ENCODE data around the gene NKG7.

NKG7 gene

DNA sequence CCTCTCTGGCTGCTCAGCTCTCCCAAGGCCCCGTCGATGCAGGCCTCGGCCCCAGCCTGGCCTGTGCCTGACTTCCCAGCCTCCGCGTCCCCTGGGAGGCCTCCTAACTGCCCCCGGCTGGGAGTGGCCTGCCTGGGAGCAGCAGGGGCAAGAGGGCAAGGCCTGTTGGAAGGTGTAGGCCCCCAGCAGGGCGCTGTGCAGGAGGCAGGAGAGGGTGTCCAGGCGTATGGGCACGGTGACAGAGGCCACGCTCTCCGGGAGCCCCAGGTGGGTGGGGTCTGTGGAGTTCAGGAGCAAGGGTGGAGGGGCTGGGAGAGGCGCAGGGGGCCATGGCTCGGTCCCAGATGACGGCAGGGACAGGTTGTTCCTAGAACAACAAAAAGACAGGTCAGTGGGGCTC, 16.7 kb upstream of the NKG7 start:
- DNase-seq = no peak

DNA sequence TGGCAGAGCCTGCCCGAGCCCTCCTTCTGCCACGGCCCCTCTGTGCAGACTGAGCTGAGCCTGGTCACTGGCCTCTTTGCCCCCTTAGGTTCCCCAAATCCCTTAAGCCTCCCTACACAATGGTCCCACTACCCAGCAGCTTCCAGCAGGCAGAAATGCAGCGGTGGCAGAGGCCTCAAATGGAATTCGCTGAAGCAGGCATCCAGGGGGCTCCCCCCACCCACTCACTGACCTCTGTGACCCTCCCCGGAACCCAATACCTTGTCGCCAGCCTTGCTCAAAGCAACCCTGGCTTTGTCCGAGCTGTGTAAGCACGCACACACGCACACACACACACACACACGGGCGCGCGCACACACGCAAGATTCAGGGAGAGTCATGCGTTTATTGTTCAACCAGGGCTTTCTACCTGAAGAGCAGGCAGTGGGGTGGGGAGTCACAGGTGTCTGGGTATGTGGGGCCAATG, 15.5 kb upstream of the NKG7 start, which contains the start of gene LIM2:
Gene LIM2, minus strand, starts transcription at position 51 of the 466 bp plus-strand sequence. CDS start 531 bp downstream, outside the sequence.
- no peak for DNase-seq

- DNase-seq = no peak
These were observed 14.5 kb upstream of the NKG7 start for GRCh38 chr19:51386882-51387520.

DNA sequence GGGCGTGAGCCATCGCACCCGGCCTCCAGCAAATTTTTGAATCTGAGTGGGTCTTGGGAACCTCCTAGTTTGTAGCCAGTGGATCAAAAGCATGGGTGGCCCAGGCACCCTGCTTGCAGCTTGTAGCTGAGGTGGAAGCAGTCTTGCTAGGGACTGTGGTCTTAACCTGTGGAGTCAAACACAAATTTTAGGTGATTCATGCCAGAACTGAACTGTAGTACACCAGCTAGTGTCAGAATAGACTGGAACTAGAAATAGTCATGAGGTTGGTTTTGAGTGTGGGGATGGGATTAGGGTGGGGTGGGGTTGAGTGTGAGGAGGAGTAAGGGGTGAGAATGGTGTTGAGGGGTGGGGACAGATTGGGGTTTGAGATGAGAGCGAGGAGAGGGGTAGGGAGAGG, 9.6 kb upstream of the NKG7 start:
- no peak for DNase-seq

- no peak for DNase-seq
These were observed 7.9 kb upstream of the NKG7 start for GRCh38 chr19:51380379-51380778.

DNA sequence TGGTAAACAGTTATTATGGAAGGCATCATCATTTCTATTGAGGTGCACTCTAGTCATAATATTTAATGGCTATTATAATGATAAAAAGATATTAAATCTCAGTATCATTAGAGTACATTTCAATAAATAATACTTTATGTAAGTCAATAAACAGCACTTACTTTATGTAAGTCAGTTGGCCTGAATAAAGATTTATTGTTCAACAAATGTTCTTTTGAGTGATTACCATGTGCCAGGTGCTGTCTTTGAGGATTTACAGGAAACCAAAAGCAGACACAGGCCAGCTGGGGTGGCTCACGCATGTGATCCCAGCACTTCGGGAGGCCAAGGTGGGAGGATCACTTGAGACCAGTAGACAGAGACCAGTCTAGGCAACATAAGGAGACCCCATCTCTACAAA, 5.0 kb upstream of the NKG7 start:
- DNase-seq = no peak

GRCh38 chr19:51375504-51376221, 3.2 kb upstream of the NKG7 start:
- DNase-seq = no peak

GRCh38 chr19:51372021-51372648, 319 bp downstream of the NKG7 start:
- no peak for DNase-seq

DNA sequence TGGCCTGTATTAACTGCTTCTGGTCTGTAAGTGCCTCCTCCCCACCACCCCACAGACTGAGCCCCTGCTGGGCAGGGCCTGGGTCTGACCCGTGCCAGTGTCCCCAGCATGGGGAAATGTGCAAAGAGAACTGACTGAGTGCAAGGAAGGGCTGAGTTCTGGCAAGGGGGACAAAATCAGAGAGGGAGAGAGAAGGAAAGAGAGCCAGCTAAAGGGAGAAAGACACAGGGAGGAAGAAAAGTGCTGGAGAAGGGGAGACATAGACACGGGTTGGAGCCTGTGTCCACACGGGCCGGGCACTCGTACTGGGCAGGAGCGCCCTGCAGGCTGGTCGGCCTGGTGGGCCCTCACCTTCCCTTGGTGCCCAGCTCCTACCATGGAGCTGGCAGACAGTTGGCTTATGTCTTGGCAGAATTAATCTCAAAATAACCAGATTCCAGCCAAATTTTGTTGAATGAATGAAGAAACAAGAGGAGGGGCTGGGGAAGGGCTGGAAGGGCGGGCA, 1.2 kb downstream of the NKG7 start:
- DNase-seq = no peak

GRCh38 chr19:51370230-51370629, 2.2 kb downstream of the NKG7 start:
- no peak for DNase-seq

DNA sequence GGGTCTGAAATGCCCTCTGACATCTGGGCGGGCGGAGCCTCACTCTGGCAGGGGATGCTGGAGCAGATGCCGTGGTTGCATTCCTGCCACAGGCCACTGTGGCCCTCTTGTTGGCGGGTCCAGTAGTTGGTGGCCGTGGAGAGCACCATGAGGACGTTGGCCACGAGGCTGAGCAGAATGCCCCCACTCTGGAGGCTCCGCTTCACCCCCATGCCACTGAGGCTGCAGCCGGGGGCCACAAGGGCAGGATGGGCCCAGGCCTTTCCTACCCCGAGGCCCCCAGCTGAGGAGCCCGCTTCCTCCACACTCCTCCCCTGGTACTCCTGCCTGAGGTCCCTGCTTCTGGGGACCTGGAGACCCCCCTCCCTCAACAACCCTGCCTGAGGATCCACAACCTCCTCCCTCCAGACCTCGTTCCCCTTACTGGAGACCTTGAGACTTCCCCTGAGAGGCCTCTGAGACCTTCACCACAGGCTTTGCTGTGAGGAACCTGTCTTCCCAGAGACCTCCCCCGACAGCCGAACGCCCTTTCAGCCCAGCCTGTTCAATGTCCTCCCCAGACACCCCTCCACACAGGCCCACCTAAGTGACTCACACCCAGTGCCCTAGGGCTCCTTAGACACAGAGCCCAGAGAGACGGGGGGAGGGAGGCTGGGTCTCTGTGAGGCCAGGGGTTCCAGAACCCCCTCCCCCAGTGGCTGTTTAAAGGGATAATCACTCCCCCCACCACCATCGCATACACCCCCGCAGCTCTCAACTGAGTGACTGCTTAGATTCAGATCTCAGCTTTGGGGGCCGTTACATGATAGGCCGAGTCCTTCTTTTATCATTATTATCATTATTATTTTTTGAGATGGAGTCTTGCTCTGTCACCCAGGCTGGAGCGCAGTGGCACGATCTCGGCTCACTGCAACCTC, 3.8 kb downstream of the NKG7 start, which contains the start of gene CLDND2:
Gene CLDND2, minus strand, starts transcription at position 638 of the 917 bp plus-strand sequence. Its CDS starts 426 bp downstream, at position 212.
- peak; percentile 79 for DNase-seq

DNA sequence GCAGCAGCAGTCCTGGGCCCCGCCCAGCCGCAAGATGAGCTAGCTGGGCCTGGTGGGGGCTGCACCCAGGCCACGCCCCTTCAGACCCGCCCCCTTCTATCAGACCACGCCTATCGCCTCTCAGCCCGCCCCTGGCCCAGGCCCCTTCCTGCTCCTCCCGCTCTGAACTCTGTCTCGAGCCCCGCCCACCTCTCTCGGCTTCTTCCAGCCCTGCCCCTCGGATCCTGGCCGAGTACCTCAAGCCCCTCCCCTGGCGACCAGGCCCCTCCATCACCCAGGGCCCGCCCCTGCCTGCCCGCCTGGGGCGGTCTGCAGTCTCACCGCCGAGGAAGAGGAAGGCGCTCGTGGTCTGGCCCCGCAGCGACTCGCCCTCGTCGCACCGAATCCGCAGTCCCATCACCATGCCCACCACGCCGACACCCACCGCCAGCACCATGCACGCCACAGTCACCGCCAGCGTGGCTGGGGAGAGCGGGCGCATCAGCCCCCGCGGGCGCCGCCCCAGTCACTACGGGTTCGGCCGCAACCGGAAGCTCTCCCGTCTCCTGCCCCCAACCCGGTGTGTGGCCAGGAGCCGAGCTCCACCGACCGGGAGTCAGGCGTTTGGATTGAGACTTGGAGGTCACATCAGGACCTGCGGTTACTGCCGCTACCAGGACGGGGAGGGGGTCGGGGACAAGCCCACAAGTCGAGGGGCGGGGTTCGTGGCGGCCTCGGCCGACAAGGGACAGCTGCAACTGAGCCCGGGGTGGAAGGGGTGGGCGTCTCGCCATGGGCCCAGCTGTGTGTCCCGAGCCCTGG, 4.7 kb downstream of the NKG7 start:
- DNase-seq = peak; percentile 99

- DNase-seq = no peak
These were observed 5.2 kb downstream of the NKG7 start for GRCh38 chr19:51367255-51367564.

GRCh38 chr19:51366389-51367254, 5.8 kb downstream of the NKG7 start:
- peak; percentile 95 for DNase-seq

GRCh38 chr19:51365965-51366388, 6.5 kb downstream of the NKG7 start, which contains the start of gene ETFB:
TSS of gene ETFB (minus strand) at chr19:51366388. CDS start at chr19:51366326, 62 bp downstream.
- no peak for DNase-seq

DNA sequence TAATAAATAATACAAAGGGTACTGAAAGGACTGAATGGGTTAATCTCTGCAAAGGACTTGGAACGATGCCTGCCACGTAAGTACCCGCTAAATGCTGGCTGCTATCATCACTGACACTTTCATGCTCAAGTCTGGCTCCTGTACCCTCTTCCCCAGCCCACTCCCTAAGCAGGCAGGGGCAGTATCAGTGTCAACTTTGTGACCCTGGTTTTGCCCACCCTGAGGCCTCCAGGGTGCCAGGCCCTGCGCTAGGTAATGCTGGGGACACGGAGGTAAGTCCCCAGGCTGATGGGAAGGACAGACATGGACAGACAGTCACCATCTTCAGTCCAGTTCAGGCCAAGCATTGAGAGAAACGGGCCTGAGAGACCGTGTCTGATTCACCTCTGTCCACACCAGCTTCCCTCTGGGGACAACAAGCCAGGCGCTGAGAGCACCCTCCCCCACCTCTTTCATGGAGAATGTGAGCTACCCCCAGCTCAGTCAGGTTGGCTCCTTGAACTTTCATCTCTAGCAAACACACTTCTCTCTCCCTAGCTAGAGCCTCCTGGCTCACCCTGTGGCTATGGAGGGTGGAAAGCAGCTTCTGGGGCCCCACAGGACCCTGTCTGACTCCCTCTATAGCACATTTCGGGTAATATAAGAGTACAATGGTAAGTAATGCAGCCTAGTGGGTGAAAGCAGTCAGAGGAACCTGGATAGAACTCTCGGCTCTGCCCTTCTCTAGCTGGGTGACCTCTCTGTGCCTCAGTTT, 7.1 kb downstream of the NKG7 start:
- no peak for DNase-seq

DNA sequence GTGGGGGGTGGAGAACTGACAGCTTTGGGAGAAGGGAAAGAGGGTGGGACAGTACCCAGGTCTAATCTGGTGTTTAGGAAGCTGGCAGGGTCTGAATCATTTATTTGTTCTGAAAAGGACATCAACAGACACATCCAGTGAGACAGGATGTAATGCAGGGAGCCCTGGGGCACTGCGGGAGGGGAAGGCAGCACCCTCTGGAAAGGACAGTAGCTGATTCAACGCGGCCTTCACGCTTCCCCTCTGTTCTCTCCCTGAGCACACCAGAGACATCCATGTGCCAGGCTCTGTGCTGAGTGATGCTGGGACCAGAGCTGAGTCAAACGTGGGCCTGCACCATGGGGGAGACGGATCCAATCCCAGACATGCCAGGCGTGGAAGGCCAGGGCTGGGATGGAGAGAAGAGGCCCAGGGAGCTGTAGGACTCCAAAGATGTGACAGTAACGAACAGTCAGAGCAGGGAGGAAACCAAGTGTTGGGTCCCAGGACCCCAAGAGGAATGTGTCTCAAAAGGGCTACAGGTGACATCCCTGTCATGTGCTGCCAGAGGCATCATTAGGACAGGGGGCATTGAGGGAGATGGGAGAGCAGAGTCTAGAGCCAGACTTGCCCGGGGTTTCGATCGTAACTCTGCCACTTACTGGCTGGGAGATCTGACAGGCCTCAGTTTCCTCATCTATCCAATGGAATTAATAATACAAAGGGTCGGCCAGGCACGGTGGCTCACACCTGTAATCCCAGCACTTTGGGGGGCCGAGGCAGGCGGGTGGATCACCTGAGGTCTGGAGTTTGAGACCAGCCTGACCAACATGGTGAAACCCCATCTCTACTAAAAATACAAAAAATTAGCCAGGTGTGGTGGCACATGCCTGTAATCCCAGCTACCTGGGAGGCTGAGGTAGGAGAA, 8.0 kb downstream of the NKG7 start:
- no peak for DNase-seq

GRCh38 chr19:51361239-51361638, 11.2 kb downstream of the NKG7 start:
- DNase-seq = no peak

DNA sequence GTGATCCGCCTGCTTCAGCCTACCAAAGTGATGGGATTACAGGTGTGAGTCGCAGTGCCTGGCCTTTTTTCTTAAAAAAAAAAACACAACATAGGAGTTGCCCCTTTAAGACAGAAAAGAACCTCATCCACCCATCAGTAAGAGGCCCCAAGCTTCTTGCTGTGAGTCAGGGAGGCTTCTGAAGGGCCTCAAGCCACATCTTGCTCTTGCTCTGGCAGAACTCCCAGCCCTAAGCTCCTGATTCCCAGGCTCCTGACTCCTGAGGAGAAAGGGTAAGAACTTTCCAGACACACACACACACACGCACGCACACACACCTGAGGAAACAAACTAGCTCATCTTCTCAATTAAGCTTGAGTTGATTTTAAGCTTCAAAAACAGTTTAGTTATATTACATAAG, 13.2 kb downstream of the NKG7 start:
- DNase-seq = no peak
